Esophagus muscularis mucosa (tissue), 3 donors: ENCODE data around the gene ATP1B2.

Experiments used
- POLR2A ChIP-seq: fragments of 450-650 bp; IDR thresholded peaks from one replicate; pipeline ENCODE4 v1.6.1; 2017; ENCODE audit warnings: antibody characterized with exemption, moderate library complexity, mild to moderate bottlenecking, low read depth
- TF ChIP-seq, protein P1 (sequence below), 3 experiments: fragments of 200-600 bp in 2 of 3; fragments of 450-650 bp in 1 of 3; sonication (generic) in 2 of 3; IDR thresholded peaks; one replicate each; pipeline ENCODE4 v1.5.1; 2017 to 2019; ENCODE audit warnings: antibody characterized with exemption in 3 of 3, mild to moderate bottlenecking in 2 of 3, moderate library complexity in 1 of 3

DNA sequence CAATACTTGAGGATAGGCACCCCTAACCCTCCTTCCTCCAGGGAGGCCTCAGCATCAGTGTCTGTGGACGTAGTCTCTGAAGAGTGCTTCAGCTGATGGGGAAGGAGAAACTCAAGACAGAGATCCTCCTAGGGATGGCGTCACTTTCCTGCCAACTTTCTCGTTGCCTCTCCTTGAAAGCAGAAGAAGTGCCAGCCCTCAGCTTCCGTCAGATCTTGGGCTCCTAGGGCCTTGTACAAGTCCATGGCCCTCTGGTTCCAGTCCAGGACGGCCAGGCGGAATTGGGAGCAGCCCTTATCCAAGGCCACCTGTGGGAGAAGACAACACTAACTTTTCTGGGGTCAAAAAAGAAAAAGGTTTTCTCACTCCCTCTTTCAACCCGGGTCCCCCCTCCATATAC lies 24.4 kb upstream of the ATP1B2 start:
- TF ChIP-seq, protein P1, sequence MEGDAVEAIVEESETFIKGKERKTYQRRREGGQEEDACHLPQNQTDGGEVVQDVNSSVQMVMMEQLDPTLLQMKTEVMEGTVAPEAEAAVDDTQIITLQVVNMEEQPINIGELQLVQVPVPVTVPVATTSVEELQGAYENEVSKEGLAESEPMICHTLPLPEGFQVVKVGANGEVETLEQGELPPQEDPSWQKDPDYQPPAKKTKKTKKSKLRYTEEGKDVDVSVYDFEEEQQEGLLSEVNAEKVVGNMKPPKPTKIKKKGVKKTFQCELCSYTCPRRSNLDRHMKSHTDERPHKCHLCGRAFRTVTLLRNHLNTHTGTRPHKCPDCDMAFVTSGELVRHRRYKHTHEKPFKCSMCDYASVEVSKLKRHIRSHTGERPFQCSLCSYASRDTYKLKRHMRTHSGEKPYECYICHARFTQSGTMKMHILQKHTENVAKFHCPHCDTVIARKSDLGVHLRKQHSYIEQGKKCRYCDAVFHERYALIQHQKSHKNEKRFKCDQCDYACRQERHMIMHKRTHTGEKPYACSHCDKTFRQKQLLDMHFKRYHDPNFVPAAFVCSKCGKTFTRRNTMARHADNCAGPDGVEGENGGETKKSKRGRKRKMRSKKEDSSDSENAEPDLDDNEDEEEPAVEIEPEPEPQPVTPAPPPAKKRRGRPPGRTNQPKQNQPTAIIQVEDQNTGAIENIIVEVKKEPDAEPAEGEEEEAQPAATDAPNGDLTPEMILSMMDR (IDR thresholded peaks at IDR 0.05): no peak
- TF ChIP-seq POLR2A: no peak
